HepG2 (cell line): Measurements from ENCODE around the gene TFB1M. TPM values are rescaled to one million over a fixed set of nuclear protein-coding genes. Genes with fewer than 3 reads are reported as not detected.
A peak's percentile ranks its signal among the peaks of the same experiment; 100 is the strongest.

ENCODE experiments used
- ARHGAP35 ChIP-seq: sonication (generic); formaldehyde crosslinking; IDR thresholded peaks from 2 replicates; pipeline ENCODE4 v1.9.0; 2022; ENCODE audit warnings: mild to moderate bottlenecking, inconsistent platforms, moderate library complexity, missing genetic modification reagents, borderline replicate concordance
- CSRNP1 ChIP-seq: sonication (generic); formaldehyde crosslinking; IDR thresholded peaks from 2 replicates; pipeline ENCODE4 v1.8.1; 2023; ENCODE audit warnings: mild to moderate bottlenecking, missing genetic modification reagents
- E2F1 ChIP-seq: sonication (generic); formaldehyde crosslinking; IDR thresholded peaks from 2 replicates; pipeline ENCODE4 v1.5.0; 2020; ENCODE audit warnings: missing genetic modification reagents
- ETS1 ChIP-seq: sonication (generic); formaldehyde crosslinking; IDR thresholded peaks from 2 replicates; pipeline ENCODE4 v1.4.0; 2020; ENCODE audit warnings: missing genetic modification reagents
- KDM4B ChIP-seq: sonication (generic); formaldehyde crosslinking; IDR thresholded peaks from 2 replicates; pipeline ENCODE4 v1.4.0; 2020; ENCODE audit warnings: missing genetic modification reagents
- MLX ChIP-seq: IDR thresholded peaks from 2 replicates; pipeline ENCODE4 v1.6.1; 2016
- NFRKB ChIP-seq: fragments of 450-650 bp; IDR thresholded peaks from 2 replicates; pipeline ENCODE4 v1.6.1; 2017
- NFYC ChIP-seq: IDR thresholded peaks from 2 replicates; pipeline ENCODE4 v1.6.1; 2016; ENCODE audit warnings: missing genetic modification reagents, missing compliant biosample characterization
- RBM22 ChIP-seq: fragments of 200-400 bp; formaldehyde crosslinking; optimal IDR thresholded peaks from 2 replicates; pipeline ENCODE3; 2017; ENCODE audit warnings: mild to moderate bottlenecking, low read length, moderate library complexity
- RELA ChIP-seq: sonication (generic); formaldehyde crosslinking; IDR thresholded peaks from 2 replicates; pipeline ENCODE4 v1.4.0; 2020; ENCODE audit warnings: missing genetic modification reagents
- RFXANK ChIP-seq: IDR thresholded peaks from 2 replicates; pipeline ENCODE4 v1.6.1; 2016
- UBTF ChIP-seq: sonication (generic); formaldehyde crosslinking; IDR thresholded peaks from 2 replicates; pipeline ENCODE4 v1.4.0; 2020; ENCODE audit warnings: mild to moderate bottlenecking, missing genetic modification reagents
- ZNF143 ChIP-seq: sonication (generic); formaldehyde crosslinking; IDR thresholded peaks from 2 replicates; pipeline ENCODE4 v1.4.0; 2020; ENCODE audit warnings: missing genetic modification reagents
- ZNF354B ChIP-seq: sonication (generic); formaldehyde crosslinking; IDR thresholded peaks from 2 replicates; pipeline ENCODE4 v1.8.0; 2022; ENCODE audit warnings: mild to moderate bottlenecking, missing genetic modification reagents
- ZNF382 ChIP-seq: sonication (generic); formaldehyde crosslinking; IDR thresholded peaks from 2 replicates; pipeline ENCODE4 v1.5.0; 2020; ENCODE audit warnings: missing genetic modification reagents, mild to moderate bottlenecking, borderline replicate concordance
- ZNF550 ChIP-seq: sonication (generic); formaldehyde crosslinking; IDR thresholded peaks from 2 replicates; pipeline ENCODE4 v1.4.0; 2020; ENCODE audit warnings: mild to moderate bottlenecking, missing genetic modification reagents, borderline replicate concordance
- ZNF557 ChIP-seq: sonication (generic); formaldehyde crosslinking; IDR thresholded peaks from 2 replicates; pipeline ENCODE4 v1.4.0; 2020; ENCODE audit warnings: missing genetic modification reagents
- ZNF558 ChIP-seq: sonication (generic); formaldehyde crosslinking; IDR thresholded peaks from 2 replicates; pipeline ENCODE4 v1.9.0; 2022; ENCODE audit warnings: mild to moderate bottlenecking, missing genetic modification reagents, borderline replicate concordance
- ZNF563 ChIP-seq: sonication (generic); formaldehyde crosslinking; IDR thresholded peaks from 2 replicates; pipeline ENCODE4 v1.8.0; 2022; ENCODE audit warnings: mild to moderate bottlenecking, moderate library complexity, missing genetic modification reagents
- ZNF770 ChIP-seq: sonication (generic); formaldehyde crosslinking; IDR thresholded peaks from 2 replicates; pipeline ENCODE4 v1.5.0; 2020; ENCODE audit warnings: mild to moderate bottlenecking, missing genetic modification reagents
- polyA plus RNA-seq, 8 experiments: library from polyadenylated mRNA; depleted of rRNA in 3 of 8; stranded (reverse) in 7 of 8; unstranded in 1 of 8; fragments of >200 nt; fragmentation: Illumina TruSeq in 4 of 8; extraction: Trizol in 4 of 8; gene quantifications; 2 replicates each; pipeline versions ENCODE4 v1.2.1 to v1.2.3, GENCODE V29; 2011 to 2016; ENCODE audit warnings: low read depth in 4 of 8, missing spikeins in 1 of 8, mixed read lengths in 1 of 8; ENCODE audit not compliant: insufficient read depth in 1 of 8
- total RNA-seq, 5 experiments: library from RNA; depleted of rRNA; stranded (reverse); fragments of >200 nt; fragmentation: Illumina TruSeq; extraction: Trizol; gene quantifications; 2 replicates each; pipeline ENCODE4 v1.2.3, GENCODE V29; 2016; ENCODE audit warnings: low read depth in 1 of 5

Gene TFB1M
- total and polyA plus RNA-seq, 2 of the 13 experiments (the other 11 are each of a cell fraction or from before 2014, with no cell fraction given): 91.4 to 122 TPM

GRCh38 chr6:155327326-155328073, 13.2 kb upstream of the TFB1M start (continued):
- no peak for TF ChIP-seq ZNF770 (CRISPR knock-in tag)
- TF ChIP-seq ZNF382 (CRISPR knock-in tag): no peak
- TF ChIP-seq RFXANK (CRISPR knock-in tag): no peak
- TF ChIP-seq ZNF558 (CRISPR knock-in tag): no peak
- no peak for TF ChIP-seq ZNF354B (CRISPR knock-in tag)
- no peak for TF ChIP-seq ZNF550 (CRISPR knock-in tag)
- TF ChIP-seq ZNF563 (CRISPR knock-in tag): no peak
- no peak for TF ChIP-seq NFRKB
- no peak for TF ChIP-seq ZNF143 (CRISPR knock-in tag)
- no peak for TF ChIP-seq ARHGAP35 (CRISPR knock-in tag)
- TF ChIP-seq E2F1: no peak; the same call in 1 of the 2 replicates
- no peak for TF ChIP-seq CSRNP1 (CRISPR knock-in tag)
- TF ChIP-seq UBTF: no peak; the same call in 1 of the 2 replicates
- peak; percentile 38; the same call in 1 of the 2 replicates for TF ChIP-seq ZNF557
- no peak for TF ChIP-seq RELA (CRISPR knock-in tag)
- TF ChIP-seq MLX (CRISPR knock-in tag): no peak
- no peak for TF ChIP-seq ETS1
- TF ChIP-seq RBM22: peak; percentile 99
- no peak for TF ChIP-seq KDM4B (CRISPR knock-in tag)
- peak; percentile 28; the same call in 1 of the 2 replicates for TF ChIP-seq NFYC (CRISPR knock-in tag)
